ENCODE results near the gene SFXN2.
"Not testable (repeated sequence)": the region's sequence is repeated elsewhere in the genome, so short reads cannot be mapped to it uniquely, and the experiment has no call there.

GRCh38 chr10:102758933-102759262 is 44.5 kb downstream of the SFXN2 start:
- not testable (repeated sequence) for TF ChIP-seq CTCF (IDR thresholded peaks at IDR 0.05); POLR2A (IDR thresholded peaks at IDR 0.05; ENCODE audit: low read depth)
- TF ChIP-seq POLR2AphosphoS5 (IDR thresholded peaks at IDR 0.05), result peak; percentile 32 to 75
